HepG2 (cell line): ENCODE data around the gene SLC11A1. TPM values are rescaled to one million over a fixed set of nuclear protein-coding genes. Genes with fewer than 3 reads are reported as not detected.

Source experiments
- AHR ChIP-seq: IDR thresholded peaks from 2 replicates; pipeline ENCODE4 v1.6.1; 2018; ENCODE audit warnings: missing genetic modification reagents, missing compliant biosample characterization
- MAFK ChIP-seq, 2 experiments: IDR thresholded peaks in 1 of 2; conservative IDR thresholded peaks in 1 of 2; 2 replicates each; pipeline ENCODE4 v1.6.1; 2011; ENCODE audit warnings: improper control_type of control experiment in 2 of 2, low read length in 2 of 2
- TRAFD1 ChIP-seq: sonication (generic); formaldehyde crosslinking; IDR thresholded peaks from 2 replicates; pipeline ENCODE4 v1.5.1; 2020; ENCODE audit warnings: missing genetic modification reagents, mild to moderate bottlenecking, borderline replicate concordance
- ZBTB2 ChIP-seq: sonication (generic); formaldehyde crosslinking; IDR thresholded peaks from 2 replicates; pipeline ENCODE4 v1.8.0; 2022; ENCODE audit warnings: low read depth, missing genetic modification reagents
- ZBTB4 ChIP-seq: sonication (generic); formaldehyde crosslinking; IDR thresholded peaks from 2 replicates; pipeline ENCODE4 v1.4.0; 2020; ENCODE audit warnings: missing genetic modification reagents, mild to moderate bottlenecking, borderline replicate concordance
- ZNF549 ChIP-seq: sonication (generic); formaldehyde crosslinking; IDR thresholded peaks from 2 replicates; pipeline ENCODE4 v1.5.0; 2020; ENCODE audit warnings: missing genetic modification reagents
- ZNF550 ChIP-seq: sonication (generic); formaldehyde crosslinking; IDR thresholded peaks from 2 replicates; pipeline ENCODE4 v1.4.0; 2020; ENCODE audit warnings: mild to moderate bottlenecking, missing genetic modification reagents, borderline replicate concordance
- ZNF567 ChIP-seq: sonication (generic); formaldehyde crosslinking; IDR thresholded peaks from 2 replicates; pipeline ENCODE4 v1.8.1; 2023; ENCODE audit warnings: mild to moderate bottlenecking, missing genetic modification reagents, borderline replicate concordance
- ZNF777 ChIP-seq: sonication (generic); formaldehyde crosslinking; IDR thresholded peaks from 2 replicates; pipeline ENCODE4 v1.4.0; 2020; ENCODE audit warnings: missing genetic modification reagents
- polyA plus RNA-seq, 8 experiments: library from polyadenylated mRNA; depleted of rRNA in 3 of 8; stranded (reverse) in 7 of 8; unstranded in 1 of 8; fragments of >200 nt; fragmentation: Illumina TruSeq in 4 of 8; extraction: Trizol in 4 of 8; gene quantifications; 2 replicates each; pipeline versions ENCODE4 v1.2.1 to v1.2.3, GENCODE V29; 2011 to 2016; ENCODE audit warnings: low read depth in 4 of 8, missing spikeins in 1 of 8, mixed read lengths in 1 of 8; ENCODE audit not compliant: insufficient read depth in 1 of 8
- total RNA-seq, 5 experiments: library from RNA; depleted of rRNA; stranded (reverse); fragments of >200 nt; fragmentation: Illumina TruSeq; extraction: Trizol; gene quantifications; 2 replicates each; pipeline ENCODE4 v1.2.3, GENCODE V29; 2016; ENCODE audit warnings: low read depth in 1 of 5
- TF ChIP-seq, protein P1 (sequence below): sonication (generic); formaldehyde crosslinking; IDR thresholded peaks from 2 replicates; pipeline ENCODE4; 2020; ENCODE audit warnings: missing genetic modification reagents, mild to moderate bottlenecking, borderline replicate concordance
- TF ChIP-seq, protein P2 (sequence below): sonication (generic); formaldehyde crosslinking; IDR thresholded peaks from 2 replicates; pipeline ENCODE4 v1.4.0; 2020; ENCODE audit warnings: missing genetic modification reagents
- TF ChIP-seq, protein P3 (sequence below): sonication (generic); formaldehyde crosslinking; conservative IDR thresholded peaks from 2 replicates; pipeline ENCODE4 v1.5.0; 2020; ENCODE audit warnings: missing genetic modification reagents

Gene SLC11A1
- total and polyA plus RNA-seq, 2 of the 13 experiments (the other 11 are each of a cell fraction or from before 2014, with no cell fraction given) = 0.33 to 2.3 TPM

DNA sequence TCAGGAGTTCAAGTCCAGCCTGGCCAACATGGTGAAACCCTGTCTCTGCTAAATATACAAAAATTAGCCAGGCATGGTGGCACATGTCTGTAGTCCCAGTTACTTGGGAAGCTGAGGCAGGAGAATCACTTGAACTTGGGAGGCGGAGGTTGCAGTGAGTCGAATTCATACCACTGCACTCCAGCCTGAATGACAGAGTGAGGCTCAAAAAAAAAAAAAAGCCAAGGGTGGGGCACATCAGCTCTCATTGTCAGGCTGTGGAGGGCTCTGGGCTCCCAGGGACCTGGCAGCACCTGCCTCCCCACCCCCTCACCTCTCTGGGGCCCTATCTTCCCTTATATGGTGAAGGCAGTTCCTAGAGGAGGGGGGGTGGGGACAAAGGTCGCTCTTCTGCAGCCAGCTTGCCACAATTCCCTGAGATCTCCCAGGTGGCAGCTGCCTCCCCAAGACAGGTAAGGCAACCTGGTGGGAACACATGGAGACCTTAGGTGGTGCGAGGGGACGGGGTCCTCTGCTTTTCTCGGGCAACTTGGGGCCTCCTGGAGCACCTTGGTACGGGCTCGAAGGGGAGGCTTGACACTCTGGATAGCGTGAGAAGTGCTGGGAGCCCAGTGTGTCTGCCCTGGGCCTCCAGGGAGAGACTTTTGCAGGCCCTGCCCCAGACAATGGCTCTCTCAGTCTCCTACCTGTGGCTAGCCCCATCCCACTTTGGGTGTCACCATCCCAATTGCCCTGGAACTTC, 36.8 kb downstream of the SLC11A1 start, which contains the start of gene VIL1 (continued):
- TF ChIP-seq ZBTB4 (CRISPR knock-in tag) (no peak), ZNF567 (CRISPR knock-in tag) (0 out of 2 replicates have a peak, but pooled peaks have one; percentile 19), ZNF777 (CRISPR knock-in tag) (peak; percentile 15; the same call in 1 of the 2 replicates), AHR (CRISPR knock-in tag) (no peak; the same call in 1 of the 2 replicates), ZNF550 (CRISPR knock-in tag) (no peak), ZBTB2 (CRISPR knock-in tag) (no peak), MAFK (conservative IDR thresholded peaks at IDR 0.05 in 1 of 2, IDR thresholded peaks at IDR 0.05 in 1 of 2; ENCODE audit: low read length in 2 of 2) (no peak), ZNF549 (no peak), TRAFD1 (CRISPR knock-in tag) (0 out of 2 replicates have a peak, but pooled peaks have one; percentile 24)
- TF ChIP-seq, protein P1, sequence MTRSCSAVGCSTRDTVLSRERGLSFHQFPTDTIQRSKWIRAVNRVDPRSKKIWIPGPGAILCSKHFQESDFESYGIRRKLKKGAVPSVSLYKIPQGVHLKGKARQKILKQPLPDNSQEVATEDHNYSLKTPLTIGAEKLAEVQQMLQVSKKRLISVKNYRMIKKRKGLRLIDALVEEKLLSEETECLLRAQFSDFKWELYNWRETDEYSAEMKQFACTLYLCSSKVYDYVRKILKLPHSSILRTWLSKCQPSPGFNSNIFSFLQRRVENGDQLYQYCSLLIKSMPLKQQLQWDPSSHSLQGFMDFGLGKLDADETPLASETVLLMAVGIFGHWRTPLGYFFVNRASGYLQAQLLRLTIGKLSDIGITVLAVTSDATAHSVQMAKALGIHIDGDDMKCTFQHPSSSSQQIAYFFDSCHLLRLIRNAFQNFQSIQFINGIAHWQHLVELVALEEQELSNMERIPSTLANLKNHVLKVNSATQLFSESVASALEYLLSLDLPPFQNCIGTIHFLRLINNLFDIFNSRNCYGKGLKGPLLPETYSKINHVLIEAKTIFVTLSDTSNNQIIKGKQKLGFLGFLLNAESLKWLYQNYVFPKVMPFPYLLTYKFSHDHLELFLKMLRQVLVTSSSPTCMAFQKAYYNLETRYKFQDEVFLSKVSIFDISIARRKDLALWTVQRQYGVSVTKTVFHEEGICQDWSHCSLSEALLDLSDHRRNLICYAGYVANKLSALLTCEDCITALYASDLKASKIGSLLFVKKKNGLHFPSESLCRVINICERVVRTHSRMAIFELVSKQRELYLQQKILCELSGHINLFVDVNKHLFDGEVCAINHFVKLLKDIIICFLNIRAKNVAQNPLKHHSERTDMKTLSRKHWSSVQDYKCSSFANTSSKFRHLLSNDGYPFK (CRISPR knock-in tag) = peak; percentile 30; the same call in 1 of the 2 replicates
- TF ChIP-seq, protein P2, sequence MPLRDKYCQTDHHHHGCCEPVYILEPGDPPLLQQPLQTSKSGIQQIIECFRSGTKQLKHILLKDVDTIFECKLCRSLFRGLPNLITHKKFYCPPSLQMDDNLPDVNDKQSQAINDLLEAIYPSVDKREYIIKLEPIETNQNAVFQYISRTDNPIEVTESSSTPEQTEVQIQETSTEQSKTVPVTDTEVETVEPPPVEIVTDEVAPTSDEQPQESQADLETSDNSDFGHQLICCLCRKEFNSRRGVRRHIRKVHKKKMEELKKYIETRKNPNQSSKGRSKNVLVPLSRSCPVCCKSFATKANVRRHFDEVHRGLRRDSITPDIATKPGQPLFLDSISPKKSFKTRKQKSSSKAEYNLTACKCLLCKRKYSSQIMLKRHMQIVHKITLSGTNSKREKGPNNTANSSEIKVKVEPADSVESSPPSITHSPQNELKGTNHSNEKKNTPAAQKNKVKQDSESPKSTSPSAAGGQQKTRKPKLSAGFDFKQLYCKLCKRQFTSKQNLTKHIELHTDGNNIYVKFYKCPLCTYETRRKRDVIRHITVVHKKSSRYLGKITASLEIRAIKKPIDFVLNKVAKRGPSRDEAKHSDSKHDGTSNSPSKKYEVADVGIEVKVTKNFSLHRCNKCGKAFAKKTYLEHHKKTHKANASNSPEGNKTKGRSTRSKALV = no peak
- TF ChIP-seq, protein P3, sequence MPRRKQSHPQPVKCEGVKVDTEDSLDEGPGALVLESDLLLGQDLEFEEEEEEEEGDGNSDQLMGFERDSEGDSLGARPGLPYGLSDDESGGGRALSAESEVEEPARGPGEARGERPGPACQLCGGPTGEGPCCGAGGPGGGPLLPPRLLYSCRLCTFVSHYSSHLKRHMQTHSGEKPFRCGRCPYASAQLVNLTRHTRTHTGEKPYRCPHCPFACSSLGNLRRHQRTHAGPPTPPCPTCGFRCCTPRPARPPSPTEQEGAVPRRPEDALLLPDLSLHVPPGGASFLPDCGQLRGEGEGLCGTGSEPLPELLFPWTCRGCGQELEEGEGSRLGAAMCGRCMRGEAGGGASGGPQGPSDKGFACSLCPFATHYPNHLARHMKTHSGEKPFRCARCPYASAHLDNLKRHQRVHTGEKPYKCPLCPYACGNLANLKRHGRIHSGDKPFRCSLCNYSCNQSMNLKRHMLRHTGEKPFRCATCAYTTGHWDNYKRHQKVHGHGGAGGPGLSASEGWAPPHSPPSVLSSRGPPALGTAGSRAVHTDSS (CRISPR knock-in tag) = no peak
